Stimulated activated naive CD8-positive, alpha-beta T cell treated with anti-CD3 and anti-CD28 coated beads, Interleukin-15, Interleukin-2, amounts not matched to agents 100 ng/mL and 50 ng/mL, for 24 hours (primary cell): Measurements from ENCODE around the gene PLLP.

Source experiments
- H3K27ac Mint-ChIP-seq: one replicate; pipeline ENCODE4 v1.8.0; 2021; ENCODE audit warnings: mild to moderate bottlenecking, mixed read lengths
- H3K27me3 Mint-ChIP-seq: one replicate; pipeline ENCODE4 v1.8.0; 2021; ENCODE audit warnings: mixed read lengths
- H3K36me3 Mint-ChIP-seq: one replicate; pipeline ENCODE4 v1.8.0; 2021; ENCODE audit warnings: low read depth, mixed read lengths
- H3K4me1 Mint-ChIP-seq: one replicate; pipeline ENCODE4 v1.8.0; 2021; ENCODE audit warnings: low read depth, mixed read lengths
- H3K4me3 Mint-ChIP-seq: one replicate; pipeline ENCODE4 v1.8.0; 2021; ENCODE audit warnings: mild to moderate bottlenecking, mixed read lengths
- H3K9me3 Mint-ChIP-seq: one replicate; pipeline ENCODE4 v1.8.0; 2021; ENCODE audit warnings: mixed read lengths

Gene PLLP, protein sequence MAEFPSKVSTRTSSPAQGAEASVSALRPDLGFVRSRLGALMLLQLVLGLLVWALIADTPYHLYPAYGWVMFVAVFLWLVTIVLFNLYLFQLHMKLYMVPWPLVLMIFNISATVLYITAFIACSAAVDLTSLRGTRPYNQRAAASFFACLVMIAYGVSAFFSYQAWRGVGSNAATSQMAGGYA

DNA sequence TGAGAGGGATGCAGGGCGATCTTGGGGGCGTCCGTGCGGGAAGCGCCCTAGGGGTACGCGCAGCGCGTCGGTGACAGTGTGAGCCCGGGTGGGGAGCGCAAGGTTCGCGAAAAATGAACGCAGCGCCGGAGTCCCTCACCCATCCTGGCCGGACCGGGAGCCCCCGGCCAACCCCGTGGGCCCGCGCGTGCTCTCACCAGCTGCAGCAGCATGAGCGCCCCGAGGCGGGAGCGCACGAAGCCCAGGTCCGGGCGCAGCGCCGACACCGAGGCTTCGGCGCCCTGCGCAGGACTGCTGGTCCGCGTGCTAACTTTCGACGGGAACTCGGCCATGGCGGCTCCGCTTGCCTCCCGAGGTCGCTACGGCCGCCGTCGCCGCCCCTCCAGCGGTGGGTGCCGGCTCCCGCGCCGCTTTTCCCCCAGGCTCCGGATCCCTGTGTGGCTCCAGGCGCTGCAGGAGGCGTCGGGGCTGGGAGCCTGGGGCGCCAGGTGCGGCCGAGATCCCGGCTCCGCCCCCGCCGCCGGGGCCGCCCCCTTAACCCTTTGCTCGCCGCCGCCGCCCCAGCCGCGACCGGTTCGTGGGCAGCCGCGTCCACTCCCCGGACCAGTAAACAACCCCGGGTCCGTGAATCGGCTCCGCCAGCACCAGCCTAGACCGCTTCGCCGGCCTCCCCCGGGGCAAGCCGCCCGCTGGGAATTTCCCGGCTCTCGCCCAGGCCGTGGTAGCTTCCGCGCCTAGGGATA, at the start of gene PLLP:
Gene PLLP, minus strand, starts transcription at position 464 of the 743 bp plus-strand sequence. Its CDS starts 132 bp downstream, at position 332.
- Mint-ChIP-seq H3K4me3 (peak within 1 kb of the TSS; percentile 67), H3K27ac (no peak within 1 kb of the TSS), H3K4me1 (peaks cover 6% of the 10 kb centered on the region), H3K36me3 (no peaks in the 10 kb centered on the region), H3K9me3 (no peaks in the 10 kb centered on the region), H3K27me3 (peaks cover 4% of the 10 kb centered on the region)

DNA sequence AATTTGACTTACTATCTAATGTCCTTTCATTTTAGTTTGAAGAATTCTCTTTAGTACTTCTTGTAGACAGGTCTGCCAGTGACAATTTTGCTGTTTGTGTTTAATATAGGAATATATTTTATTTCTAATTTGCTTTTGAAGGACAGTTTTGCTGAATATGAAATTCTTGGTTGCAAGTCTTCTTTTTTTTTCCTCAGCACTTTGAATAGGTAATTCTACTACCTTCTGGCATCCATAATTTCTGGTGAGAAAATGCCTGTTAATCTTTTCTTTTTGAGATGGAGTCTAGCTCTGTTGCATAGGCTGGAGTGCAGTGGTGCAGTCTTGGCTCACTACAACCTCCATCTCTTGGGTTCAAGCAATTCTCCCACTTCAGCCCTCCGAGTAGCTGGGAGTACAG, 48.9 kb upstream of the PLLP start:
- Mint-ChIP-seq H3K4me1 (peaks cover under 1% of the 10 kb centered on the region), H3K27ac (no peak overlapping the region), H3K36me3 (no peaks in the 10 kb centered on the region), H3K27me3 (peaks cover 25% of the 10 kb centered on the region), H3K9me3 (no peaks in the 10 kb centered on the region), H3K4me3 (no peak overlapping the region)

DNA sequence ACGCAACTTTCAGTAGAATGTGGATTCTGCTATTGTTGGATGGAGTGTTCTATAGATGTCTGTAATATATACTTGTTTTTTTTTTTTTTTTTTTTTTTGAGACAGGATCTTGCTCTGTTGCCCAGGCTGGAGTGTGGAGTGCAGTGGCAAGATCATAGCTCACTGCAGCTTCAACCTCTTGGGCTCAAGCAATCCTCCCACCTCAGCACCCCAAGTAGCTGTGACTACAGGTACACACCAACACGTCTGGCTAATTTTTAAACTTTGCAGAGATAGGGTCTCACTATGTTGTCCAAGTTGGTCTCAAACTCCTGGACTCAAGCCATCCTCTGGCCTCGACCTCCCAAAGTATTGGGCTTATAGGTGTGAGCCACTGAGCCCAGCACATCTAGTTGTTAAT, 46.9 kb upstream of the PLLP start:
- H3K27ac Mint-ChIP-seq, result no peak overlapping the region
- no peaks in the 10 kb centered on the region for H3K4me1 Mint-ChIP-seq
- H3K27me3 Mint-ChIP-seq, result peaks cover 21% of the 10 kb centered on the region
- peaks cover under 1% of the 10 kb centered on the region for H3K9me3 Mint-ChIP-seq
- no peaks in the 10 kb centered on the region for H3K36me3 Mint-ChIP-seq
- H3K4me3 Mint-ChIP-seq, result no peak overlapping the region

DNA sequence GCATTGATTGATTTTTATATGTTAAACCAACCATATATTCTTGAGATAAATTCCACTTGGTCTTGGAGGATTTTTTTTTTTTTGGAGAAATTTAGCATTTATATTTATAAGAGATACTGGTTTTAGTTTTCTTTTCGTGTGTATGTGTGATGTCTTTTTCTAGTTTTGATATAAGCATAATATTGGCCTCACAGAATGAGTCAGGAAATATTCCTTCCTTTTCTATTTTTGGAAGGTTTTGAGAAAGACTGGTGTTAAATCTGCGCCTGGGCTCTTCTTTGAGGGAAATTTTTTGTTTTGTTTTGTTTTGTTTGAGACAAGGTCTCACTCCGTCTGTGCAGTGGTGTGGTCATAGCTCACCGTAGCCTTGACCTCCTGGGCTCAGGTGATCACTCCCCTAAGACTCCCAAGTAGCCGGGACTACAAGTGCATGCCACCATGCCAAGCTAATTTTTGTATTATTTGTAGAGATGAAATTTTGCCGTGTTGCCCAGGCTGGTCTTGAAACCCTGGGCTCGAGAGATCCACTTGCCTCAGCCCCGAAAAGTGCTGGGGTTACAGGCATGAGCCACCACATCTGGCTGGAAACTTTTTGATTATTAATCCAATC, 45.4 kb upstream of the PLLP start:
- H3K4me3 Mint-ChIP-seq, result no peak overlapping the region
- H3K9me3 Mint-ChIP-seq, result peaks cover 4% of the 10 kb centered on the region
- peaks cover 2% of the 10 kb centered on the region for H3K4me1 Mint-ChIP-seq
- H3K27ac Mint-ChIP-seq, result peak overlapping the region; percentile 37
- no peaks in the 10 kb centered on the region for H3K36me3 Mint-ChIP-seq
- H3K27me3 Mint-ChIP-seq, result peaks cover 14% of the 10 kb centered on the region

DNA sequence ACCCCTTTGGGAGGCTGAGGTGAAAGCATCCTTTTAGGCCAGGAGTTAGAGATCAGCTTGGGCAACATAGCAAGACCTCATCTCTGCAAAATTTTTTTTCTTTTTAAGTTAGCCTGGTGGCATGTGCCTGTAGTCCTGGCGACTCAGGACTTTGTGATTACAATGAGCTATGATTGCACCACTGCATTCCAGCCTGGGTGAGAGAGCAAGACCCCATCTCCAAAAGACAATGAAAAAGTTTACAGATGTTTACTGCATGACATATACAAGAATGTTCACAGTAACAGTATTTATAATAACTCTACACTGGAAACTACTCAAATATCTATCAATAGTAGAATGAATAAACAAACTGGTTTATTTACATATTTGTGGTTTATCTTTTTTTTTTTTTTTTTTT, 41.0 kb upstream of the PLLP start:
- H3K36me3 Mint-ChIP-seq, result no peaks in the 10 kb centered on the region
- H3K9me3 Mint-ChIP-seq, result peaks cover 4% of the 10 kb centered on the region
- H3K27ac Mint-ChIP-seq, result no peak overlapping the region
- no peak overlapping the region for H3K4me3 Mint-ChIP-seq
- H3K27me3 Mint-ChIP-seq, result peaks cover 3% of the 10 kb centered on the region
- H3K4me1 Mint-ChIP-seq, result peaks cover 7% of the 10 kb centered on the region

DNA sequence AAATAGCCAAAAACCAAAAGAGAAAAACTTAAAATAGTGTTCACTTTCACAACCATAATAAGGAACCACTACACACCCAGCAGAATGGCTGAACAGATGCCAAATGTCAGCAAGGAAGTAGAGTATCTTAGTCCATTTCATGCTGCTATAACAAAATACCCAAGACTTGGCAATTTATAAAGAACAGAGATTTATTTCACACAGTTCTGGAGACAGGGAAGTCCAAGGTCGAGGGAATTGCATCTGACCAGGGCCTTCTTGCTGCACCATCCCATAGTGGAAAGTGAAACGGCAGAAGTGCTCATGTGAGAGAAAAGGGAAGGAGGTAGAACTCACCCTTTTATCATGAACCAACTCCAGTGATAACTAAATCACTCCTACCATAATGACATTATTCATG, 40.3 kb upstream of the PLLP start:
- no peak overlapping the region for H3K4me3 Mint-ChIP-seq
- H3K36me3 Mint-ChIP-seq, result no peaks in the 10 kb centered on the region
- no peak overlapping the region for H3K27ac Mint-ChIP-seq
- no peaks in the 10 kb centered on the region for H3K27me3 Mint-ChIP-seq
- peaks cover 7% of the 10 kb centered on the region for H3K4me1 Mint-ChIP-seq
- peaks cover 4% of the 10 kb centered on the region for H3K9me3 Mint-ChIP-seq

DNA sequence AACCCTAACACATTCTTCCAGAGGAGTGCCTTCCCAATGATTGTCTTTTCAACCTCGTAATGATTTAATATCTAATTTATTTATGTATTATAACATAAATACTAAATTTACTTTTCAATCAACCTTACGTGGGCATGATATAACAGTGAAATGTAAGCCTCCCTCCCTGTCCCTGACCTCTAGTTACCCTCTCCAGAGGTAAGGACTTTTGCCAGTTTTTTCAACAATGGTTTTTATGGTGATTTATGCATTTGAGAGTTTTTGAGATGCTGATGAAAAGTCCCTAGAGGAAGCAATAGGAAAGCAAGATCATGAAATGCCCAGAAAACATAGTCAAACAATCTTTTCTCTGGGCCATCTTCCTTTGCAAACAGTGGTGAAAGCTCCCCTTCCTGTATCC, 35.2 kb upstream of the PLLP start:
- H3K9me3 Mint-ChIP-seq, result no peaks in the 10 kb centered on the region
- no peak overlapping the region for H3K27ac Mint-ChIP-seq
- peaks cover 12% of the 10 kb centered on the region for H3K4me1 Mint-ChIP-seq
- no peaks in the 10 kb centered on the region for H3K27me3 Mint-ChIP-seq
- H3K36me3 Mint-ChIP-seq, result no peaks in the 10 kb centered on the region
- H3K4me3 Mint-ChIP-seq, result no peak overlapping the region

DNA sequence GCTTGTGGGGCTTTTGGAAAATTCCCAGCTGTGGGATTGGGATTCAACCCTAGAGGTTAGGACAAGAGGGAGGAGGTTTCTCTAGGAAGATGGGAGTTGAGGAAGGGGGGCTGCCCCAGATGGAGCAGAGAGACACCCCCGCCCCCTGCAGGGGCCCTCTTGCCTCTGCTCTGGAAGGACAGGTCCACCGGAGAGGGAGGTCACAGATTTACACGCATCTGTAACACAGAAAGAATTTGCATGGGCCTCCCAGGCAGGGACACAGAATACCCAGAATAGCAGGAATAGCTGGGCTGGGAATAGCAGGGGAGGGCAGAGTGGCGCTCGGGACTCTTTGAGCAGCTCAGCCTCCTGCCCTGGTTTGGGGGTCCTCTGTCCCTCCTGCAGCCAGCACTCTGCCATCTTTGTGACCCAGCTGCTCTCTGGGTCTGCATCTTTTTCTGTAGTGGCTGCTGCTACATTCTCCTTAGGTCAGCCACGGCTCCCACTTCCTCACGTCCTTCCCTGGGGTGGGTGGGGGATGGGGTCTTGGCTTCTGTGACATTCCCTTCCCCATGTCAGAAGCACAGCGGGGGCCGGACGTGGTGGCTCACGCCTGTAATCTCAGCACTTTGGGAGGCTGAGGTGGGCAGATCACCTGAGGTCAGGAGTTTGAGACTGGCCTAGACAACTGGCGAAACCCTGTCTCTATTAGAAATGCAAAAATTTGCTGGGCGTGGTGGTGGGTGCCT, 33.9 kb upstream of the PLLP start:
- Mint-ChIP-seq H3K4me3 (no peak overlapping the region), H3K27me3 (no peaks in the 10 kb centered on the region), H3K36me3 (no peaks in the 10 kb centered on the region), H3K27ac (no peak overlapping the region), H3K4me1 (peaks cover 20% of the 10 kb centered on the region), H3K9me3 (no peaks in the 10 kb centered on the region)

DNA sequence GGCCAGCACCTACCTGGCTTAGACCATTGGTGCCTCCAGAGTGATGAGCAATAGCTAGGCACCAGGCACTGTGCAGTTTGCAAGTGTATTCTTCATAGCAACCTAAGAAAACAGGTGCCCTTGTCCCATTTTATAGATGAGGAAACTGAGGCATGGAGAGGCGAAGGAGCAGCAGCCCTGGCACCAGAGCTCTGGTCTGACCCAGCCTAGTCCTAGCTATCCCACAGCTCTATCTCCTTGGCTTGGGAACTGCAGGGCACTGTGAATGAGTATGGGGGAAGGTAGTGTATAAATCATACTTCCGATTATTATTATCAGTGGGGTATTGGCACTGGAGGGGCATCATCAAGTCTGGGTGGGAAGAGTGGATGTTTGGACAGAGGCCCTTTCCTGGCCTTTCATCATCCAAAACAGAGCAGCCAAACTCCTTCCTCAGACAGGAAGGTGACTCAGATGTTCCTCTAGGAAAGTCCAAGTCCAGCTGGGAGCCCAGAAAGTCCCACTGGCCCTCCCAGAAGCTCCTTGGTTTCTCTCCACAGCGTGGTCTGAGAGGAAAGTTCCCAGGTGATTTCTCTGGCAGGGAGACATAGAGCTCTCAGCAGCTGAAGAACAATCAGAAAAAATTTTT, 32.0 kb upstream of the PLLP start:
- H3K4me1 Mint-ChIP-seq, result peaks cover 21% of the 10 kb centered on the region
- no peak overlapping the region for H3K4me3 Mint-ChIP-seq
- no peak overlapping the region for H3K27ac Mint-ChIP-seq
- H3K9me3 Mint-ChIP-seq, result no peaks in the 10 kb centered on the region
- H3K36me3 Mint-ChIP-seq, result no peaks in the 10 kb centered on the region
- no peaks in the 10 kb centered on the region for H3K27me3 Mint-ChIP-seq

DNA sequence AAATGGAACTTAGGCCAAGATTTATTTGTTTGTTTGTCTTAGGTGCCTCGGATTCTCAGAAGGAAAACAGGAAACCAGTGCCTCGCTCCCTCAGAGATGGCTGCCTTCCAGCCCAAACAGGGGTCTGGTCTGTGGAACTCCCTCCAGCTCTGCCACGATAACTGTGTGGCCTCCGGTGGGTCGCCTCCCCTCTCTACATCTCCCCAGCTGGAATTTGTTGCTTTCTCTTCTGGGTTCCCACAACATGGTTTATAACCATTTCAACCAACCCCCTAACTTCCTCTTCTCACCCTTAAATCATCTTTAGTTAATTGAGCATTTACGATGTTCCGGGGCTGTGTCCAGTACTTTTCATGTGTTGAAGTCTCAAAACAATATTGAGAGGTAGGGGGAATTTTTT, 30.9 kb upstream of the PLLP start:
- Mint-ChIP-seq H3K27me3 (no peaks in the 10 kb centered on the region), H3K36me3 (no peaks in the 10 kb centered on the region), H3K9me3 (no peaks in the 10 kb centered on the region), H3K27ac (no peak overlapping the region), H3K4me1 (peaks cover 21% of the 10 kb centered on the region), H3K4me3 (no peak overlapping the region)

DNA sequence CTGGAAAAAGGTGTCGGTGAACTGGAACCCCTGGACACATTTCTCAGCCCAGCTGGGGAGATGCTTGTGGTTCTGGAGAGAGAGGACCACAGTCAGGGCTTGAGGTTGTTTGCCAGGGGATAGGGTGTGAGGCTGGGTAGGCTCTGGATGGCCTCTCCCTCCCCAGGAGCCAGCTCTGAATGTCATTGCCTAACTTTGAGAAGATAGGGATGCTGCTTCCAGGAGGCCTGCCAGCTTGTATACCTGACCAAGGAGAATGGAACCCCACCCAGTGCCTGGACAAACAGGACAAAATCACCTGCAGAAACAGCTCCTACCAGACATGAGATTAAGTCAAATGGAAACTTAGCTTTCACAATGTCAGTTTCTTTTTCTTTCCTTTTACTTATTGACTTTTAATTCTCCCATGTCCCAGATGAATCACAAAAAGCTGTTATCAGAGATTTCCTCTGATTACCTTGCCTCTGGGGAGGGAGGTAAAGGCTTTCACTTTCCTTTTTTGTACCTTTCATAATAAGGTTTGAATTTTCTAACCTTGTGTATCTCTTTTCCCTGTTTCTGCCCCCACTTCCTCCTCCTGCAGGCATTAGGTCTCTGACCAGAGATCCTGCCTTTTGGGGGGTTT, 29.8 kb upstream of the PLLP start:
- no peaks in the 10 kb centered on the region for H3K27me3 Mint-ChIP-seq
- no peak overlapping the region for H3K4me3 Mint-ChIP-seq
- no peaks in the 10 kb centered on the region for H3K9me3 Mint-ChIP-seq
- H3K36me3 Mint-ChIP-seq, result no peaks in the 10 kb centered on the region
- H3K4me1 Mint-ChIP-seq, result peaks cover 21% of the 10 kb centered on the region
- H3K27ac Mint-ChIP-seq, result peak overlapping the region; percentile 43

DNA sequence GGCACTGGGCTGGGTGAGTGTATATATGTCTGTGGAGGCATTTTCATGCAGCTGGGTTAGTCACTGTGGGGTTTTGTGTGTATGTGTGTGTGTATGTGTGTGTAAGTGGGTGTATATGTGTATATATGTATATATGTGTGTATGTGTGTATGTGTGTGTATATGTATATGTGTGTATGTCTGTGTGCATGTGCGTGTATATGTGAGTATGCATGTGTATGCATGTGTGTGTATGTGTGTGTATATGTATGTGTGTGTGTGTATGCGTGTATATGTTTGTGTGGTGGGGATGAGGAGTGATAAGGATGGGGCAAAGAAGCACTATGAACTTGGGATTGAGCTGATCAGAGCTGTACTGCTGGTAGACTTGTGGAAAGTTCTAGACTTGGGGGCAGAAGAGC, 29.0 kb upstream of the PLLP start:
- no peak overlapping the region for H3K4me3 Mint-ChIP-seq

DNA sequence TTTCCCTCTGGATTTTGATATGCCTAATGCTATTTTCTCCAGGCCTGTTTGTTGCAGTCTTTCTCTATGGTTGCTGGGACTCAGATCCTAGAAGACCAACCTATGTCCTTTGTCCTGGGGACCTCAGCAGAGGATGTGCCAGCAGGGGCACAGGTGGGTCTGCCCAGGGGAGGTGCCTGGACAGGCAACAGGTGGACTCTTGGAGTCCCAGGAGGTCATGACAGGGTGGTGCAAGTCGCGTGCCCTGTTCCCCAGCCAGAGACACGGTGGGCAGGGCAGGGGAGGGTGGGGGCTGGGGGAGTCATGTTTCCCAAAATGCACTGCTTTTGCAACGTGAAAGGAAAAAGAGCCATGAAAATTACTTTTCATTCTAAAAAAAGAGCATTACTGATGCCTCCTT, 26.3 kb upstream of the PLLP start:
- no peaks in the 10 kb centered on the region for H3K36me3 Mint-ChIP-seq

More for the DNA sequence above, 29.0 kb upstream of the PLLP start:
- Mint-ChIP-seq H3K27ac (no peak overlapping the region), H3K9me3 (no peaks in the 10 kb centered on the region), H3K4me1 (peaks cover 21% of the 10 kb centered on the region), H3K27me3 (no peaks in the 10 kb centered on the region), H3K36me3 (no peaks in the 10 kb centered on the region)

DNA sequence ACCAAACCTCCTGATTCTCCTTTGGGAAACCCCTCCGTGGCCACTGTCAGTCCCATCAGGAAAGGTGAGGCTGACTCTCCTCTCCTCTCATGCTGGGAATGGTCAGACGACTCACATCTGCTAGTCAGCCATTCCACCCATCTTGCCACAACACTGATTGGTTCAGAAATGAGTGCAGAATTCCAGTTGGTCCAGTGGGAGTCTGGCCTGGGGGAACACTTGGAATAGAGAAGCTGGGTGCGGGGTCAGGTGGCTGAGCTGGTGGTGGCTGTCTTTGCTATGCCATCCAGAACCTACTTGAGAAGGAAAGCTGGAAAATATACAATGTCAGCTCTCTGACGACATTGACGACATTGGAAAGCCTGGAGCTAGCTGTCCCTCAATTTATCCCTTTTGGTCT, 23.6 kb upstream of the PLLP start:
- no peak overlapping the region for H3K4me3 Mint-ChIP-seq
- peaks cover 15% of the 10 kb centered on the region for H3K4me1 Mint-ChIP-seq
- no peak overlapping the region for H3K27ac Mint-ChIP-seq
- H3K27me3 Mint-ChIP-seq, result peaks cover 5% of the 10 kb centered on the region
- no peaks in the 10 kb centered on the region for H3K36me3 Mint-ChIP-seq
- H3K9me3 Mint-ChIP-seq, result no peaks in the 10 kb centered on the region

More for the DNA sequence above, 26.3 kb upstream of the PLLP start:
- H3K4me1 Mint-ChIP-seq, result peaks cover 21% of the 10 kb centered on the region
- H3K27ac Mint-ChIP-seq, result no peak overlapping the region
- H3K4me3 Mint-ChIP-seq, result no peak overlapping the region
- H3K27me3 Mint-ChIP-seq, result peaks cover 5% of the 10 kb centered on the region
- H3K9me3 Mint-ChIP-seq, result no peaks in the 10 kb centered on the region
